T-helper 9 cell (primary cell): Measurements from ENCODE around the gene ZFP90.
"Not testable (repeated sequence)": the region's sequence is repeated elsewhere in the genome, so short reads cannot be mapped to it uniquely, and the experiment has no call there.

ENCODE experiments used
- DNase-seq: peaks from one replicate; pipeline ENCODE4 v3.0.0-alpha.2; 2020

ZFP90 gene

DNA sequence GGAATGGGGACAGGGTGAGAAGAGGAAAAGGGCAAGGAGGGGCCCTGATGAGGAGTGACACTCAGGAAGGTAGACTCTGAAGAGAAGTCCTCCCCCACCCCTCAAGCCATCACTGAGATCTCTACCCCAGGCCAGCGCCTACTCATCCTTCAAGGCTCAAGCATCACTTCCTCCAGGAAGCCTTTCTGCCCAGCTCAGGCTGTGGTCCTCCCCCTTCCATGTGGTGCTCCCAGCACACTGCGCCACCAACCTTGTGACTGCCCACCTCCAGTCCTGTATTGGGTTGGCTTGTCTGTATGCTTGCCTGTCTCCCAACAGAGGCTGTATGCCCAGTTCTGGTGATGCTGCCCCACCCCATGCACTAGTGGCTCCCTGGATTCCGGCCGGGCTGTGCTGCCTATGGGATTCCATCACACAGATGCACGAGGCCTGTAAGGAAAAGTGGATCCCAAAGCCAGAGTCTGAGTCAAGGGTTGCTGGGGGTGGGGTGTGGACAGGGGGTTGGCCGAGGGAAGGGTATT lies 19.8 kb upstream of the ZFP90 start:
- DNase-seq: no peak

DNA sequence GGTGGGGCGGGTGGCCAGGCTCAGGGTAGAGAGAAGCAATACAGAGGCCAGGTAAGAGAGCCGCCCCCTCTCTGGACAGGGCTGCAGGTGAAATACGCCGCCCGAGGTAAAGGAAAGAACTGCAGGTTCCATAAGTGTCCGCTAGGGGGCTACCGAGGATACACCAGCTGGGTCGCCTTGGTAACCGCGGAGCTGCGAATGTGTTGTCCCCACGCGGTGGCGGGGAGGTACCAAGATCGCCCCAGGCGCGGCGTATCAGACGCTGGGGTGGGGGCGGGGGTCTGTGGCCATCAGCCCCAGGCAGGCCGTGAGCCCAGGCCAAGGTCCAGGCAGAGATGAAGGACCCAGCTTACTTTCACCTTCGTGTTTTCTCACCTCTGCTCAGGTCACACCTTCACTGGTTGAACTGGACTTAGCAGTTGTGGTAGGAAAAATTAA lies 18.4 kb upstream of the ZFP90 start:
- DNase-seq: peak; percentile 82

DNA sequence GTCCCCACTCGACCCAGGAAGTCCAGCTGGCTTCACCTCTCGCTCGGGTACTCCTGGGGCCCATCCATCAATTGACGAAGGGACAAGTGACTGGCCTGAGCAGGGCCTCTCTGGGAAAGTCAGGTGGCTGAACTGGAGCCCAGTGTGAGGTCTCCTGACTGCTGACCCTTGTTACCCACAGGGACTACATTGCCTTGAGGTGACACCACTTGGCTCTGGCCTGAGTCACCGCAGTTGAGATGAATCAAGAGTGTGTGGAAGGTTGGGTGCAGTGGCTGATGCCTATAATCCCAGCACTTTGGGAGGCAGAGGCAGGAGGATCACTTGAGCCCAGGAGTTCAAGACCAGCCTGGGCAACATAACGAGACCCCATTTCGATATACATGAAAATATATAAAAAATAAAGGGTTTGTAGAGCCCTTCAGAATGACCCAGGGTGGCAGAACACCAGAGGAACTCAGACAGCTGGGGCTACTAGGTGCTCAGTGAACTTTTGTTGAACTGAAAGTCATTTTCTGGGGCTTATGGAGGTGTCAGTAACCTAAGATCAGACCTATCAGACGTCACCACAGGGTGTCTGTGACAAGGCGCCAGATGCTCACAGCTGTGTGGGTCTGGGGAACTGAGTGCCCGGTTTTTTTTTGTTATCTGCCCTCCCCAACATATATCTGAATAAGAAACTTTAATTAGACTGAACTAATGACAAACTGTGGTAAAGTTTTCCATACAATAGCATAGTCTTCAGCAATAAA lies 14.8 kb upstream of the ZFP90 start:
- DNase-seq: no peak

DNA sequence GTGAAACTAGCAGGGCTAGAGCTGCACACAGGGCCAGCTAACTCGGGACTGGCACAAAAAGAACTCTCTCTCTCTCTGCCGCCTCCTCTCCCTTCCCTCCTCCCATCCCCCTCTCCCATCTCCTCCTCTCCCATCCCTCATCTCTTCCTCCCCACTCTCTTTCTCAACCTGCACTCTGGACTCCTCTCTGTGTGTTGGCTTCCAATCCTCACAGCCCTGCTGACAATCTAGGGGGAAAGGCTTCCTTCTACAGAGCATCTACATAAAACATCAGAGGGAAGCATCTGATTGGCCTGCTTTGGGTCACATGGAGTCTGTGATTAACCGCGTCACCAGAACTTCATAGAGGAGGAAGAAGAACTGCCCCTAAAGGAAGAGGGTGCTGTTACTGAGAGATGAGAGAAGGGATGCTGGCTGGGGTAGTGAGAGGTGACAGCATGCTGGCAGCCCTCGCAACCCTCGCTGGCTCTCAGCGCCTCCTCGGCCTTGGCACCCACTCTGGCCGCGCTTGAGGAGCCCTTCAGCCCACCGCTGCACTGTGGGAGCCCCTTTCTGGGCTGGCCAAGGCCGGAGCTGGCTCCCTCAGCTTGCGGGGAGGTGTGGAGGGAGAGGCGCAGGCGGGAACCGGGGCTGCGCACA lies 12.8 kb upstream of the ZFP90 start:
- no peak for DNase-seq

DNA sequence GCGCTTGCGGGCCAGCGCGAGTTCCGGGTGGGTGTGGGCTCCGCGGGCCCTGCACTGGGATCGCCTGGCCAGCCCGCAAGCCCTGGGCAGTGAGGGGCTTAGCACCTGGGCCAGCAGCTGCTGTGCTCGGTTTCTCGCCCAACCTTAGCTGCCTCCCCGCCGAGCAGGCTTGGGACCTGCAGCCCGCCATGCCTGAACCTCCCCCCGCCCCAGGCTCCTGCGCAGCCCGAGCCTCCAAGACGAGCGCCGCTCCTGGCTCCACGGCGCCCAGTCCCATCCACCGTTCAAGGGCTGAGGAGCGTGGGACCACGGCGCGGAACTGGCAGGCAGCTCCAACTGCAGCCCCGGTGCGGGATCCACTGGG lies 12.3 kb upstream of the ZFP90 start:
- DNase-seq: no peak

- DNase-seq: no peak
These were observed 10.9 kb upstream of the ZFP90 start for GRCh38 chr16:68528233-68528632.

DNA sequence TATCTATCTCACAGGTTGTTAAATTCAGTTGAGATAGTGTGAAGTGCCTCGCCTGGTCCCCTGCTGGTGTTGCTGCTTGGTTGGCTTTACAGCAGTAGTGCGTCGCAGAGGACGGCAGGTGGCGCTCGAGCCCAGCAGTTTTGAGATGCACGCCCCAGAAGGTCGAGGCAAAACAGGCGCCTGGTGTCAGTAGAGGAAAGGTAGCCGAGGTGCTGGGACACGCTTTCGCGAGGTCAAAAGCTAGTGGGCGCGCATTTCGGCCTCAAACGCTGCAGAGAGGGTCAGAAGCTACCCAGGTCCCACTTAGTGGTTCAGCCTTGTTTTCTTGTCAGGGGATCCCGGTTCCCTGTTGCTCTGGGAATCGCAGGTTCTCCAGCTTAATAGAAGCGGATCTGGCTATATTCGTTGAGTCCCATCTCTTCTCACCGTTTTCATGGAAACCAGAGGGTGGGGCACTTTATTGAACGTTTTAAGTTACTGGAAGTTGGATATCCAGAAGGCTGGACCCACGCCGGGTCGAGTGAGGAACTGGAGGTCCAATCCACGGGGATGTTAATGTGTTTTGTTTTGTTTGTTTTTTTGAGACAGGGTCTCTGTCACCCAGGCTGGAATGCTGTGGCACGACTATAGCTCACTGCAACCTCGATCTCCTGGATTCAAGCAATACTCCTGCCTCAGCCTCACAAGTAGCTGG lies 10.3 kb upstream of the ZFP90 start:
- DNase-seq: peak; percentile 88

- no peak for DNase-seq
These were observed 9.5 kb upstream of the ZFP90 start for GRCh38 chr16:68529608-68529930.

- DNase-seq: peak; percentile 79
These were observed 9.0 kb upstream of the ZFP90 start for GRCh38 chr16:68529931-68530701.

GRCh38 chr16:68533937-68534336 lies 5.2 kb upstream of the ZFP90 start:
- DNase-seq: no peak

- DNase-seq: no peak
These were observed 3.8 kb upstream of the ZFP90 start for GRCh38 chr16:68535331-68535730.

- no peak for DNase-seq
These were observed 684 bp downstream of the ZFP90 start for GRCh38 chr16:68539711-68540239.

GRCh38 chr16:68548947-68549346 lies 9.9 kb downstream of the ZFP90 start:
- no peak for DNase-seq

DNA sequence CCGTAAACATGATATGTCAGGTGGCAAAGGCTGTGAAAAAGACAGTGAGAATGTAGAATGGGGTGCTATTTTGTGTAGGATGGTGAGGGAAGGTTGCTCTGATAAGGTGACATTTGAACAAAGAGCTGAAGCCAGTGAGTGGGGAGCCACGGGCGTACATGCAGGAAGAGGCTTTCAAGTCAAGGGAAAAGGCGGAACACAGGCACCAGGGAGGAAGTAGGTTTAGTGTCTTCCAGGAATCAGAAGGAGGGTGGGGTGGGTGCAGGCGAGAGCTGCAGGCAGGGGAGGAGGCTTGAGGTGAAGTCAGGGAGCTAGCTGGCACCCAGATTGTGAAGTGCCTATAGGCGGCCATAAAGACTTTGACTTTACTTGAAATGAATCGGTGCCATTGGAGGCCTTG lies 14.1 kb downstream of the ZFP90 start:
- no peak for DNase-seq

DNA sequence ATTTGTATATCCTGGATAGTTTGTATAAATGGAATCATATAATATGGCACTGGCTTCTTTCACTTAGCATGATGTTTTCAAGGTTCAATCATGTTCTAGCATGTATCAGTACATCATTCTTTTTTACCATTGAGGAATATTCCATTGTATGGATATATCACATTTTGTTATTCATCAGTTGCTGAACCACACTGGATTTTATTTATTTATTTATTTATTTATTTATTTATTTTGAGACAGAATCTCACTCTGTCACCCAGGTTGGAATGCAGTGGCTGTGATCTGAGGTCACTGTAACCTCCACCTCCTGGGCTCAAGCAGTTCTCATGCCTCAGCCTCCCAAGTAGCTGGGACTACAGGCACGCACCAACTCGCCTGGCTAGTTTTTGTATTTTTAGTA lies 21.2 kb downstream of the ZFP90 start:
- DNase-seq: not testable (repeated sequence)

DNA sequence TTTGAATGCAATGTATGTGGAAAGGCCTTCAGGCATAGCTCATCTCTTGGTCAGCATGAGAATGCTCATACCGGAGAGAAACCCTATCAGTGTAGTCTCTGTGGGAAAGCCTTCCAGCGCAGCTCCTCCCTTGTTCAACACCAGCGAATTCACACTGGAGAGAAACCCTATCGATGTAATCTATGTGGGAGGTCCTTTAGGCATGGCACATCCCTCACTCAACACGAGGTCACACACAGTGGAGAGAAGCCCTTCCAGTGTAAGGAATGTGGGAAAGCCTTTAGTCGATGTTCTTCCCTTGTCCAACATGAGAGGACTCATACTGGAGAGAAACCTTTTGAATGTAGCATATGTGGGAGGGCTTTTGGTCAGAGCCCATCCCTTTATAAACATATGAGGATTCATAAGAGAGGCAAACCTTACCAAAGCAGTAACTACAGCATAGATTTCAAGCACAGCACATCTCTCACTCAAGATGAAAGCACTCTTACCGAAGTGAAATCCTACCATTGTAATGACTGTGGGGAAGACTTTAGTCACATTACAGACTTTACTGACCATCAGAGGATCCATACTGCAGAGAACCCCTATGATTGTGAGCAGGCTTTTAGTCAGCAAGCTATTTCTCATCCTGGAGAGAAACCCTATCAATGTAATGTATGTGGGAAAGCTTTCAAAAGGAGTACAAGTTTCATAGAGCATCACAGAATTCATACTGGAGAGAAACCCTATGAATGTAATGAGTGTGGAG lies 24.7 kb downstream of the ZFP90 start:
- no peak for DNase-seq

DNA sequence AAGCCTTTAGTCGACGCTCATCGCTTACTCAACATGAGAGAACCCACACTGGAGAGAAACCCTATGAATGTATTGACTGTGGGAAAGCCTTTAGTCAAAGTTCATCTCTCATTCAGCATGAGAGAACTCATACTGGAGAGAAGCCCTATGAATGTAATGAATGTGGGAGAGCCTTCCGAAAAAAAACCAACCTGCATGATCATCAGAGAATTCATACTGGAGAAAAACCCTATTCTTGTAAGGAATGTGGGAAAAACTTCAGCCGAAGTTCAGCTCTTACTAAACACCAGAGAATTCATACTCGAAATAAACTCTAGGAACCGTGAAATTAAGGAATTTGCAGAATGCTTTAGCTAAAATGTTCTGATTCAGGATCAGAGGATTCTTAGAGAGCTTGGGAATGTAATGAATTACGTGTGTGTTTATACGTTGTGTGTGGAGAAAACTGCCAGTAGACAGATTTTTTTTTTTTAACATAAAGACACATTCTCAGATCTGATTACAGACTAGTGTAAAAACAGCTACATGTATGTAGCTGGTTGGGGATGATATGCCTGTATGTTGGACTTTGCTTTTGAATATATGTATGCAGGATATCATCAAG lies 25.4 kb downstream of the ZFP90 start:
- no peak for DNase-seq

DNA sequence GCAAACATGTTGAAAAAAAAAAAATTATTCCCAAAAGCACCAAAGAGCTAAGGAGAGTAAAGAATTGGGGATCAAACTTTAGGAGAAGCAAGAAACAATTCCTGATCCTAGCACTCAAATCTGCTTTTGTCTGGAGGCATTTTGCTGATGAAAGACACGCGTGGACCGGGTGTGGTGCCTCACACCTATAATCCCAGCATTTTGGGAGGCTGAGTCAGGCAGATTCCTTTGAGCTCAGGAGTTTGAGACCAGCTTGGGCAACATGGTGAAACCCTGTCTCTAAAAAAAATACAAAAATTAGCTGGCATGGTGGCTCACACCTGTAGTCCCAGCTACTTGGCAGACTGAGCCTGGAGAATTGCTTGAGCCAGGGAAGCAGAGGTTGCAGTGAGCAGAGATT lies 35.4 kb downstream of the ZFP90 start:
- DNase-seq: no peak

DNA sequence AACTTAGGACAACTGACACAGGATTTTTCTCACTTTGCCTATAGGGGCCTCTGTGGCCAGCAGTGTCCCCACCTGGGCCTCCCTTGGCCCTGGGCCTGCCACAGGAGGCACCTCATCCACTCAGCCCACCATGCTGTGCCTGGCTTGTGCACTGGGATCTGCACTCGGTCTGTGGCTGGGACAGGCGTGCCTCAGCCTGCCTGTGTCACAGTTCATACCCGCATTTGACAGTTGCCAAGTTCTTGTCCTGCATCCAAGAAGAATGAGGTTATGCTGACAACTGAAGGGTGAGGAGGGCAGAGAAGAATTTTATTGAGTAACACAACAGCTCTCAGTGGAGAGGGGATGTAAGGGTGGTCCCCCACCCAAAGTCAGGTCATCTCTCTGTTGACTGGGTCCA lies 36.0 kb downstream of the ZFP90 start:
- DNase-seq: no peak

DNA sequence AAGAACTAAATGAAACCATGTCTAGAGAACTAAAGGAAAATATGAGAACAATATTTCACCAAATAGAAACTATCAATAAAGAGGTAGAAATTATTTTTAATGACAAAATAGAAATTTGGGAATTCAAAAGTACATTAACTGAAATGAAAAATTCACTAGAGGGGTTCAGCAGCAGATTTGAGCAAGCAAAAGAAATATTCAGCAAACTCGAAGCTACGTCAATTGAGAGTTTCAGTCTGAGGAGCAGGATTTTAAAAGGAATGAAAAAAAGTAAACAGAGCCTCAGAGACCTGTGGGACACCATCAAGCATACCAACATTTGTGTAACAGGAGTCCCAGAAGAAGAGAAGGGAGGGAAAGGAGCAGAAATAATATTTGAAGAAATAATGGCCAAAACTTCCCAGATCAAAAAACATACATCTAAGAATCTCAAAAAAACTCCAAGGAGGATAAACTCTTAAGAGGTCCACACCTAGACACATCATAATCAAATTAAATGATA lies 38.3 kb downstream of the ZFP90 start:
- DNase-seq: no peak

DNA sequence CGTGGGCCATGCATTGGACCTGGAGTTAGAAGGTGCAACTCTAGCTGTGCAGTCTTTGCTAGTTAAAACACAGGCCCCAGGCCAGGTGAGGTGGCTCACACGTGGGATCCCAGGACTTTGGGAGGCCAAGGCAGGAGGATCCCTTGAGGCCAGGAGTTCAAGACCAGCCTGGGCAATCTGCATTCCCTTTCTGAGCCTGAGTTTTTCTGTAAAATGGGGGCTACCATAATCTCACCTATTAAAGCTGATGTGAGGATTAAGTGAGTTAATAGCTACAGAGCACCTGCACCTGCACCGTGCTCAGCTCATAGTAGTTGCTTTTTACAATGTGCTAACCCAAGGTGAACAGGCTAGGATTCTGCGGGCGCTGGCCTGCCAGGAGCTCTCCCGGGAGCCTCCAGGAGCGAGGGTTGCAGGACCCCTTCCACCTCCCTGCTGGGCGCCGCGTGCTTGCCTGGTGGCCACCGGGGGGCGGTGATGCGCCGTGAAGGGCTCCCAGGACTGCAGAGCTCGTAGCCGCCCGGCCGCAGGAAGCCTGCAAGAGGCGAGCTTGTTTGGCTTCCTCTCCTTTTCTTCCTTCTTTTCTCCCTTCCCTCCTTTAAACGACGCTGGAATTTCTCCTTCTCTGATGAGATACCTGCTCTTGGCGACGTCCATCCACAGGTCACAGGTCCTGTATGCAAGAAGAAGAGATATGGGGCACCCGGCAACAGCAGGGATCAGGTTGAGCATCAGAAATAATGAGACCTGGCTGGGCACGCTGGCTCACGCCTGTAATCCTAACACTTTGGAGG lies 51.3 kb downstream of the ZFP90 start:
- peak; percentile 27 for DNase-seq
